Stimulated activated memory B cell treated with anti-CD40 and anti-IgM and Interleukin-4, amounts not matched to agents 10 μg/mL and 1 μg/mL and 100 μg/mL, for 72 hours (primary cell): ENCODE results near the gene CYP4F22.

ENCODE experiments used
- ATAC-seq: fragments of 150-1000 bp; cut with Tn5 transposase; 2 replicates; pipeline ENCODE4 v1.10.0; 2021
- H3K27ac Mint-ChIP-seq: one replicate; pipeline ENCODE4 v1.8.0; 2022; ENCODE audit warnings: mild to moderate bottlenecking, mixed read lengths
- H3K27me3 Mint-ChIP-seq: one replicate; pipeline ENCODE4 v1.8.0; 2022; ENCODE audit warnings: mixed read lengths
- H3K36me3 Mint-ChIP-seq: one replicate; pipeline ENCODE4 v1.8.0; 2022; ENCODE audit warnings: mixed read lengths
- H3K4me1 Mint-ChIP-seq: one replicate; pipeline ENCODE4 v1.8.0; 2022; ENCODE audit warnings: mixed read lengths
- H3K4me3 Mint-ChIP-seq: one replicate; pipeline ENCODE4 v1.8.0; 2022; ENCODE audit warnings: mild to moderate bottlenecking, moderate library complexity, mixed read lengths
- H3K9me3 Mint-ChIP-seq: one replicate; pipeline ENCODE4 v1.8.0; 2022; ENCODE audit warnings: mixed read lengths

The CYP4F22 gene

DNA sequence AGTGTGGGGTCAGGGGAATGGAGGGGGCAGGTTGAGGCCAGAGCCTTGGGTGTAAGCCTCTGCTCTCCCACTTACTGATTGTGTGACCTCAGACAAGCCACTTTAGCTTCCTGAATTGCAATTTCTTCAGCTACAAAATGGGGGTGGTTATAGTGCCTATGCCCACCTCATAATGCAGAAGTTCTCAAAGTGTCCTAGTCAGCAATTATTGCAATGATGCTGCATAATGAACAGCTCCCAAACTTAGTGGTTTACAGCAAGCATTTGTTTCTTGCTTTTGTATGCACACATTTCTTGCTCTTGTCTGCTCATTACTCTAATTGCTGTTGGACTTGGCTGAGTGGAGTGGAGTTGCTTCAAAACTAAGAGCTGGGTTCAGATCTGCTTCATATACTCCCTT is 36.0 kb downstream of the CYP4F22 start:
- no peaks in the 10 kb centered on the region for H3K9me3 Mint-ChIP-seq
- no peak overlapping the region for H3K4me3 Mint-ChIP-seq
- no peaks in the 10 kb centered on the region for H3K4me1 Mint-ChIP-seq
- H3K27ac Mint-ChIP-seq, result no peak overlapping the region
- H3K36me3 Mint-ChIP-seq, result no peaks in the 10 kb centered on the region
- no peak for ATAC-seq
- peaks cover 40% of the 10 kb centered on the region for H3K27me3 Mint-ChIP-seq

DNA sequence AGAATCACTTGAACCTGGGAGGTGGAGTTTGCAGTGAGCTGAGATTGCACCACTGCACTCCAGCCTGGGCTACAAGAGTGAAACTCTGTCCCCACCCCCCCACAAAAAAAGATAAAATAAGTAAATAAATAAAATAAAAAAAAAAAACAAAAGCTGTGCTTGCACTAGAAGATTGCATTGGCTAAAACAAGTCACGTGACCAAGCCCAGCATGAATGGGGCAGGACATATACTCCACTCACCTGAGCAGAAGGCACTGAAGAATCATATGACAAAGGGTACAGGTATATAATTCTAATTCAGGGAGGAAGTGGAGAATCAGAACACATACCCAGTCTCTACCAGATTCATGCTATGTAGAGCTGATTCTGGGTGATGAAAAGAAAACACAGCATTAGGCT is 36.6 kb downstream of the CYP4F22 start:
- Mint-ChIP-seq H3K27ac (no peak overlapping the region), H3K9me3 (no peaks in the 10 kb centered on the region), H3K4me3 (no peak overlapping the region), H3K36me3 (no peaks in the 10 kb centered on the region), H3K27me3 (peaks cover 46% of the 10 kb centered on the region), H3K4me1 (no peaks in the 10 kb centered on the region)
- no peak for ATAC-seq

DNA sequence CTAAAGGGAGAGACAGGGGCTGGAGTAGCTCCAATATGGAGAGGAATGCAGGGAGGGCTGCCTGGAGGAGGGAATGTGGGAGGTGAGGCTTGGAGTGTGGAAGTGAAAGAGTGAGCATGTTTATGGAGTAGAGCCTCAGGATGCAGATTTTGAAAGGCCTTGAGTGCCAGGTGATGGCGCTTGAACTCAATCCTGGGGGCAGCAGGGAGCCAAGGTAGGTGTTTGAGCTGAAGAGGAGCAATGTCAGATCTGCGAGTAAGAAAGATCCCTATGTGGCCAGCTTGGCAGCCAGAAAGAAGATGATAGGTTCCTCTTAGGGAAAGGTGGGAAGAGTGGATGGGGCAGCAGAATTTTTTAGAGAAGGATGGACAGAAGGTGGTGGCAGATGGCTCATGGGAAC is 40.3 kb downstream of the CYP4F22 start:
- H3K4me3 Mint-ChIP-seq, result no peak overlapping the region
- no peak for ATAC-seq
- H3K27me3 Mint-ChIP-seq, result peaks cover 43% of the 10 kb centered on the region
- H3K36me3 Mint-ChIP-seq, result no peaks in the 10 kb centered on the region
- H3K27ac Mint-ChIP-seq, result no peak overlapping the region
- H3K9me3 Mint-ChIP-seq, result no peaks in the 10 kb centered on the region
- peaks cover 9% of the 10 kb centered on the region for H3K4me1 Mint-ChIP-seq

DNA sequence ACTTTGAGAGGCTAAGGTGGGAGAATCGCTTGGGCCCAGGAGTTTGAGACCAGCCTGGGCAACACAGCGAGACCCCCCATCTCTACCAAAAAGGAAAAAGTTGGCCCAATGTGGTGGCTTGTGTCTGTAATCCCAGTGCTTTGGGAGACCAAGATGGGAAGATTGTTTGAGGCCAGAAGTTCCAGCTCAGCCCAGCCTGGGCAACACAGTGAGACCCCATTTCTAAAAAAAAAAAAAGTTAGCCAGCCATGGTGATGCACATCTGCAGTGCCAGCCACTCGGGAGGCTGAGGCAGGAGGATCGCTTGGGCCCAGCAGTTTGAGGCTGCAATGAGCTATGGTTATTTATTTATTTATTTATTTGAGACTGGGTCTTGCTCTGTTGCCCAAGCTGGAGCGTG is 41.3 kb downstream of the CYP4F22 start:
- Mint-ChIP-seq H3K4me1 (peaks cover 9% of the 10 kb centered on the region), H3K27me3 (peaks cover 39% of the 10 kb centered on the region), H3K27ac (no peak overlapping the region), H3K9me3 (no peaks in the 10 kb centered on the region), H3K4me3 (no peak overlapping the region), H3K36me3 (no peaks in the 10 kb centered on the region)
- ATAC-seq, result no peak

DNA sequence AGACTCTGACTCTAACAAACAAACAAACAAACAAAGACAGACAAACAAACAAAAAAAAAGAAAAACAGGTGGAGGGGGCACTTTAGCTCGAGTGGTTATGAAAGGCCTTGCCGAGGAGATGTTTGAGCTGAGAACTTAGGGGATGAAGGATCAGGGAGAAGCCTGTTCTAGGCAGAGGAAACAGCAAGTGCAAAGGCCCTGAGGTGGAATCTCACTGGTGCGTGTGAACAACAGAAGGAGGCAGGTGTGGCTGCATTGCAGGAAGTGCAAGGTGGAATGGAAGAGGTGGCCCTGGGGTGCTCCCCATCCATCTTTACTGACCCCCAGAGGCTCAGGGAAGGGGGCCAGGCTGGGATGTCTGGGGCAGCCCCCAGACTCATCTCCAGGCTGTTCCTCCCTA is 41.9 kb downstream of the CYP4F22 start:
- H3K4me1 Mint-ChIP-seq, result peaks cover 13% of the 10 kb centered on the region
- H3K27ac Mint-ChIP-seq, result no peak overlapping the region
- peaks cover 39% of the 10 kb centered on the region for H3K27me3 Mint-ChIP-seq
- H3K9me3 Mint-ChIP-seq, result no peaks in the 10 kb centered on the region
- peak overlapping the region; percentile 57 for H3K4me3 Mint-ChIP-seq
- H3K36me3 Mint-ChIP-seq, result no peaks in the 10 kb centered on the region
- ATAC-seq, result no peak

DNA sequence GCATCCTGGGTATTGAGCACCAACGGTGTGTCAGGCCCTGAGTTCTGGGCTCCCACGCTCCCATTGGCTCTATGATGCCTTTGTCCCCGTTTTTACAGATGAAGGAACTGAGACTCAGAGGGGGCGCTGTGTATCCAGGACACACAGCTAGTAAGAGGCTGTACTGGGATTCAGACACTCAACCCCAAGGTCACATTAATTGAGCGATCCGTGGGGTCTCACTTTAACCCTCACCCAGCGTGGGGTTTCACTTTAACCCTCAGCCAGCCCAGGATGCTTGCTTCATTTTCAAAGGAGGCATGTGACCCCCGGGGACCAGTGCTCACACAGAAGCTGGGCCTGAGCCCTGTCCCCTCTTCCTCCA is 42.6 kb downstream of the CYP4F22 start:
- Mint-ChIP-seq H3K36me3 (no peaks in the 10 kb centered on the region), H3K4me3 (peak overlapping the region; percentile 68), H3K27ac (no peak overlapping the region), H3K4me1 (peaks cover 20% of the 10 kb centered on the region), H3K27me3 (peaks cover 39% of the 10 kb centered on the region), H3K9me3 (no peaks in the 10 kb centered on the region)
- ATAC-seq, result no peak

DNA sequence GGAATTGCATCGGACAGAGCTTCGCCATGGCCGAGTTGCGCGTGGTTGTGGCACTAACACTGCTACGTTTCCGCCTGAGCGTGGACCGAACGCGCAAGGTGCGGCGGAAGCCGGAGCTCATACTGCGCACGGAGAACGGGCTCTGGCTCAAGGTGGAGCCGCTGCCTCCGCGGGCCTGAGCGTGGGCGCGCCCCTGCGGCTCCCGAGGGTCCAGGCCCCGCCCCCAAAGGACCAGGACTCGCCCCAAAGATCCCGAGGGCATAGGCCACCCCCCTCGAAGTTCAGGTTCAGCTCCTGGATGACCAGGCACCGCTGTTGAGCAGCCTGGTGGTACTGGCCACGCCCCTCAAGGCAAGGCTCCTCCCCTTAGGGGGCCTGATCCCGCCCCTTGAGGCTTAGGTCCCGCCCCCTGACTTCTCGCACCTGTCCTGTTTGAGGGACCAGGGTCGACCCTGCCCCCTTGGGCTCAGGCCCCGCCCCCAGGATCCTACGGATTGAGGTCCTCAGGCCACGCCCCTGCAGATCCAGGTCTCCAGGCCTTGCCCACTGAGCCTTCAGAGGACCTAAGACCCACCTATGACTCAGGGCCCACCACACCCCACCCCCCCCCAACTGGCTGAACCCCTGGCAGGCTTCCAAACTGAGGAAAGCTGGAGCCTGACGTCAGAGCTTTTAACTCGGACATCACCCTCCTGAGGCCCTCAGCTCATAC is 43.1 kb downstream of the CYP4F22 start:
- Mint-ChIP-seq H3K4me3 (peak overlapping the region; percentile 68), H3K27ac (no peak overlapping the region), H3K27me3 (peaks cover 39% of the 10 kb centered on the region), H3K36me3 (no peaks in the 10 kb centered on the region), H3K9me3 (no peaks in the 10 kb centered on the region), H3K4me1 (peaks cover 25% of the 10 kb centered on the region)
- peak; percentile 52 for ATAC-seq

DNA sequence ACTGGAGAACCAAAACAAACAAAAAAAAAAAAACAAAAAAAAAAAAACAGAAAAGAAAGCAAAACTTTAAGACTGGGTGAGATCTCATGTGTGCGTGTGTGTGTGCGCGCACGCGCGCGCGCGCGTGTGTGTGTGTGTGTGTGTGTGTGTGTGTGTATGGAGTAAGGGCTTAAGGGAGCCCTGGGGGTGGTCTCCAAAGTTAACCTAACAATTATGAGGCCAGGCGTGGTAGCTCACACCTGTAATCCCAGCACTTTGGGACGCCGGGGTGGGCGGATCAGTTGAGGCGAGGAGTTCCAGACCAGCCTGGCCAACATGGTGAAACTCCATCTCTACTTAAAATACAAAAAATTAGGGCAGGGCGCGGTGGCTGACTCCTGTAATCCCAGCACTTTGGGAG is 46.7 kb downstream of the CYP4F22 start:
- Mint-ChIP-seq H3K4me3 (peak overlapping the region; percentile 77), H3K27ac (no peak overlapping the region), H3K9me3 (no peaks in the 10 kb centered on the region), H3K36me3 (no peaks in the 10 kb centered on the region), H3K27me3 (peaks cover 10% of the 10 kb centered on the region), H3K4me1 (peaks cover 29% of the 10 kb centered on the region)
- ATAC-seq, result no peak

DNA sequence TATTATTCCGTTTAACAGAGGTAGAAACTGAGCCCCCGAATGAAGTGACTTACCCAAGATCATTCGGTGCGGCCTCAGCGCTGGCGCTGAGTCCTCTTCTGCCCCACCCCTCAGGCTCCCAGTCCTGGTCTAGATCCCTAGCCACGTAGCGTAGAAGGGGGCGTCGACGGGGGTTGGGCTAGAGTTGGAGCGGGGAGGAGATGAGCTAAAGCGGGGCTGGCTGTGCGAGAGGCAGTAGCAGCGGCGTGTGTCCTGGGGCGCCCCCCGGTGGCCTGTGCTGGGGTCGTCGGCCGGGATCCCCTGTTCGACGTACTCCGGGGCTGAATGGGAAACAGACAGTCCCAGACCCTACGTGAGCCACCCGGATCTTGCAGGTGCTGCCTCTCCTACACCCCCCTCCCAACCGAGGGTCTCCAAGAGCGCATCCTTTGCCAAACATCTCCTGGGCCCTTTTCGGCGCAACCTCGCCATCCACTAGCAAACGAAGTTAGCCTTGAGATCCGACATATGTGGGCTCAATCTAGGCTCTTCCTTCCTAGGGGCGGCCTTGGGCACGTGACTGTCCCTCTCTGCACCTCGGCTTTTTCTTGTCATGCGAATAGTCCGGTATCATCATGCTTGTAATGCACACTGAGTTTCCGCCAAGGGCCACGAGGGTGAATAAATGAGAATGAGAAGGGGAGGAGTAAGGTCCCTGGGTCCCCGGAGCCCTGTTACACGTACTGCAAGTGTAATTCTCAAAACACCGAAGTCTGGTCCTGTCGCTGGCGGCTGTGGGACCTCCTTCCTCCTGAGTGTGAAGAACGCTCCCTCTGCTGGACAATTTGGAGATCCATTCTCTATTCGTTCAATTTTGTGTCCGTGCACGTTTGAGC is 47.7 kb downstream of the CYP4F22 start:
- peaks cover 6% of the 10 kb centered on the region for H3K27me3 Mint-ChIP-seq
- peak overlapping the region; percentile 9 for H3K27ac Mint-ChIP-seq
- no peaks in the 10 kb centered on the region for H3K36me3 Mint-ChIP-seq
- H3K4me3 Mint-ChIP-seq, result peak overlapping the region; percentile 77
- no peaks in the 10 kb centered on the region for H3K9me3 Mint-ChIP-seq
- H3K4me1 Mint-ChIP-seq, result peaks cover 23% of the 10 kb centered on the region
- peak; percentile 94 for ATAC-seq

DNA sequence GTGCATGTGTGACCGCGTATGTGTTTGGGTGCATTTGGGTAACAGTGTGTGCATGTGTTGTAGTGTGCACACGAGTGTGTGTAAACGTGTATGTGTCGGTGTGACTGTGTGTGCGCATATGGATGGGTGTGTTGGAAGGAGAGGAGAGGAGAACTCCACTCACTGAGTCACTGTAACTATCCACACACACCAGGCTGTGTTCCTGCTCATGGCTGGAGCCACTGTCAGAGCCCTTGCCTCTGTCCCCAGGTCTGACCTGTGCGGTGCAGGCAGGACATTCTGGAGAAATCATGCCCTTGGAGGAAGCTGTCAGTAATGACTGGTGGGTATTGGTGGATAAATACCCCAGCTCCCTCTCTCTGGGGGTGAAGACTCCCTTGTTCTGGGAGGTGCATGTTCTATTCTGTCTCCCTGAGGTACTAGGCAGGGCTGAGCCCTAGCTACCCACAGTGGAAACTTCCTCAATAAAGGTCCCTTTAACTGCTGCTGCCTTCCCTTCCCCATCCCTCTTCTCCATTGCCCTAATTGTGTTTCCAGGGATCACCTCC is 48.4 kb downstream of the CYP4F22 start:
- peaks cover 20% of the 10 kb centered on the region for H3K4me1 Mint-ChIP-seq
- ATAC-seq, result peak; percentile 9
- no peak overlapping the region for H3K27ac Mint-ChIP-seq
- H3K36me3 Mint-ChIP-seq, result no peaks in the 10 kb centered on the region
- H3K9me3 Mint-ChIP-seq, result no peaks in the 10 kb centered on the region
- H3K27me3 Mint-ChIP-seq, result peaks cover 12% of the 10 kb centered on the region
- H3K4me3 Mint-ChIP-seq, result peak overlapping the region; percentile 77

DNA sequence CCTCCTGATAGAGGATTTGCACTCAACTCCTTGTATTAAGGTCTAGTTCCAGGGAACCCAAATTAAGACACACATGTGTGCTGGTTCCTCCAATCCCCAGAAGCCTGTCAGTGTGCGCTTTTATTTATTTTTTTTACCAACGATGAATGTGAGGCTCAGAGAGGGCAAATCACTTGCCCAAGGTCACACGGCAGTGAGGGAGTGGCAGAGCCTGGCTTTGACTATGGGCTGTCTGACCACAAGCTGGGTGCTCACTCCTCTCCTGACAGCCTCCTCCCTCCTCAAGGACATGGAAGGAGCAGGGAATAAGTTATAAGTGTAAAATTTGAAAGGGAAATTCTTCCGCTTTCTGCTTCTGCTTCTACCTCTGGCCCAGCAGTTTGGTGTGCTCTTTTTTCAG is 48.9 kb downstream of the CYP4F22 start:
- no peaks in the 10 kb centered on the region for H3K36me3 Mint-ChIP-seq
- no peak overlapping the region for H3K4me3 Mint-ChIP-seq
- peaks cover 17% of the 10 kb centered on the region for H3K27me3 Mint-ChIP-seq
- peaks cover 20% of the 10 kb centered on the region for H3K4me1 Mint-ChIP-seq
- no peaks in the 10 kb centered on the region for H3K9me3 Mint-ChIP-seq
- ATAC-seq, result no peak
- no peak overlapping the region for H3K27ac Mint-ChIP-seq

DNA sequence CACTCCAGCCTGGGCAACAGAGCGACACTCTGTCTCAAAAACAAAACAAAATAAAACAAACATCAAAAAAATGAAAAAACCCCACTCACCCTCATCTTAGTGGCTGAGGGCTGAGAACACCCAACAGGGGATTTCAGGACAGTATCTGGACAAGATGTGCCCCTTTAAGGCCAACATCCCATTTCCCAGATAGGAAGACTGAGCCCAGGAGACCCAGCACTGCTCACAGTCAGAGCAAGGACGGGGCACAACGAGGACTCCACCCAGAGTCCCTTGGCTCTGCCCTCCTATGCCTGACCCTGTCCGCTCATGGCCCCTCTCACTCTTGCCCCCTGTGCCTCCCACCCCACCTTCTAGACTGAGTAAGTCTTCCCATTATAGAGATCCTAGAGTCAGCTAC is 53.8 kb downstream of the CYP4F22 start:
- Mint-ChIP-seq H3K27me3 (peaks cover 66% of the 10 kb centered on the region), H3K9me3 (no peaks in the 10 kb centered on the region), H3K4me3 (no peak overlapping the region), H3K4me1 (no peaks in the 10 kb centered on the region), H3K27ac (no peak overlapping the region), H3K36me3 (no peaks in the 10 kb centered on the region)
- no peak for ATAC-seq

DNA sequence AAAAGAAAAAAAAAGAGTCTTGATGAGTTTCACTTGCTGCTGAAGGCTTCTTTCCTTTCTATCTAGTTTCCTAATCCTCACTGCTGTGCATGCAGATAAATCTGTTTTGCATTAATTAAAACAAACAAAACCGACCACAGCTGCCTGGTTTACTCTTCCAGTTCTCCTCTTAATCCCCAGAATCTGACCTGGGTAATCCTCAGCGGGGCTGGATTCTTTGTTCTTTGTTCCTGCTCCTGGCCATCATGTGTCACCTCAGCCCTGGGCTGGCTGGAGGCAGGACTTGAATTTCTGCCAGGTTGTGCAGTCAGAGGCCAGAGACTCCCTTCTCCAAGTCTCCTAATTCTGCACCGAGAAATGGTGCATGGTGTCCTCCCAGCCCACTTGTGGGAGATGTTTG is 54.5 kb downstream of the CYP4F22 start:
- Mint-ChIP-seq H3K4me1 (no peaks in the 10 kb centered on the region), H3K27ac (no peak overlapping the region)

DNA sequence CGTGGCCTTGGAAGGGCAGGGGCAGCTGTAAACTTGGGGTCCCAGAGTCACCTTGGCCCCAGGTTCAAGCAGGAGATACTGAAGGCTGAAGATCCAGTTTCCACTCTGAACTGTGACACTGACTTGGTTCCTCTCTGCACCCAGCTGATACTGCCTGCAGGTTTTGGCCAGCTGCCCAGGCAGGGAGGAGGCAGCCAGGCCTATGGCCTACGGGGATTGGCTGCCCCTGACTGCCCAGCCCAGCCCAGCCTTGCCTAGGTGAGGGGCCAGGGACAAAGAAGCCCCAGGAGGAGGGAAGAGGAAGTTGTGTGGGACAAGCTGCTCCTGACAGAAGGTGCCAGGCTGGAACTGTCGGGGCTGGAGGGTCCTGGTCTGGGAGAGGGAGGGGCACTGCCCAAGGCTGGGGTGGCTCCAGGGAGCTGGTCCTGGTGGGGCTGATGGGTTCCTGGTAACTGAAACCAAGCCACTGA is 55.0 kb downstream of the CYP4F22 start:
- Mint-ChIP-seq H3K4me1 (no peaks in the 10 kb centered on the region), H3K36me3 (no peaks in the 10 kb centered on the region), H3K9me3 (no peaks in the 10 kb centered on the region), H3K4me3 (no peak overlapping the region), H3K27ac (no peak overlapping the region), H3K27me3 (peaks cover 69% of the 10 kb centered on the region)
- no peak for ATAC-seq

More for the DNA sequence above, 54.5 kb downstream of the CYP4F22 start:
- no peak overlapping the region for H3K4me3 Mint-ChIP-seq
- H3K27me3 Mint-ChIP-seq, result peaks cover 69% of the 10 kb centered on the region
- ATAC-seq, result no peak
- H3K36me3 Mint-ChIP-seq, result no peaks in the 10 kb centered on the region
- no peaks in the 10 kb centered on the region for H3K9me3 Mint-ChIP-seq

DNA sequence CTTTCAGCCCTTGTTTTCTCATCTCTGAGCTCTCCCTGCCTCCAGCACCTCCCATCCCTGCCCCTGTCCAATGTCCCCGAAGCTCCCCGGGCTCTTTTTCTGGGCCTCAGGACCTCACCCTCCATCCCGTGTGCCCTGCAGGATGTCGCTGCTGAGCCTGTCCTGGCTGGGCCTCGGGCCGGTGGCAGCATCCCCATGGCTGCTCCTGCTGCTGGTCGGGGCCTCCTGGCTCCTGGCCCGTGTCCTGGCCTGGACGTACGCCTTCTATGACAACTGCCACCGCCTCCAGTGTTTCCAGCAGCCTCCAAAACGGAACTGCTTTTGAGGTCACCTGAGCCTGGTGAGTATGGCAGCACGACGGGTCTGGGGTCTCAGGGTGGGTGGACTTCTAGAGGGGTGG is 55.6 kb downstream of the CYP4F22 start:
- no peak for ATAC-seq
- H3K27me3 Mint-ChIP-seq, result peaks cover 71% of the 10 kb centered on the region

More for the DNA sequence above, 55.6 kb downstream of the CYP4F22 start:
- H3K4me3 Mint-ChIP-seq, result no peak overlapping the region
- H3K9me3 Mint-ChIP-seq, result no peaks in the 10 kb centered on the region
- H3K4me1 Mint-ChIP-seq, result no peaks in the 10 kb centered on the region
- no peak overlapping the region for H3K27ac Mint-ChIP-seq
- H3K36me3 Mint-ChIP-seq, result no peaks in the 10 kb centered on the region
